Ishikawa (cell line): Measurements from ENCODE around the gene TJAP1.

Source experiments
- CEBPB ChIP-seq: IDR thresholded peaks from 2 replicates; pipeline ENCODE4 v1.6.1; 2012
- CREB1 ChIP-seq: IDR thresholded peaks from 2 replicates; pipeline ENCODE4 v1.6.1; 2012; ENCODE audit warnings: low read depth
- EGR1 ChIP-seq: IDR thresholded peaks from 2 replicates; pipeline ENCODE4 v1.6.1; 2012
- EP300 ChIP-seq: IDR thresholded peaks from 2 replicates; pipeline ENCODE4 v1.6.1; 2012; ENCODE audit warnings: borderline replicate concordance
- FOXM1 ChIP-seq: IDR thresholded peaks from 2 replicates; pipeline ENCODE4 v1.6.1; 2012; ENCODE audit warnings: low read depth, borderline replicate concordance
- NFIC ChIP-seq: IDR thresholded peaks from 2 replicates; pipeline ENCODE4 v1.6.1; 2012
- RAD21 ChIP-seq: IDR thresholded peaks from 2 replicates; pipeline ENCODE4 v1.6.1; 2012; ENCODE audit warnings: low read depth
- TAF1 ChIP-seq: IDR thresholded peaks from 2 replicates; pipeline ENCODE4 v1.6.1; 2012; ENCODE audit warnings: low read depth, mild to moderate bottlenecking
- TCF12 ChIP-seq: IDR thresholded peaks from 2 replicates; pipeline ENCODE4 v1.6.1; 2012; ENCODE audit warnings: low read depth
- TEAD4 ChIP-seq: IDR thresholded peaks from 2 replicates; pipeline ENCODE4 v1.6.1; 2012
- YY1 ChIP-seq: IDR thresholded peaks from 2 replicates; pipeline ENCODE4 v1.6.1; 2012; ENCODE audit warnings: low read depth
- ZBTB7A ChIP-seq: IDR thresholded peaks from 2 replicates; pipeline ENCODE4 v1.6.1; 2012; ENCODE audit warnings: low read depth
- TF ChIP-seq, protein P1 (sequence below): IDR thresholded peaks from 2 replicates; pipeline ENCODE4 v1.6.1; 2012
- TF ChIP-seq, protein P2 (sequence below): IDR thresholded peaks from 2 replicates; pipeline ENCODE4 v1.6.1; 2012; ENCODE audit warnings: low read depth, mild to moderate bottlenecking
- TF ChIP-seq, protein P3 (sequence below): IDR thresholded peaks from 2 replicates; pipeline ENCODE4 v1.6.1; 2012

The TJAP1 gene

DNA sequence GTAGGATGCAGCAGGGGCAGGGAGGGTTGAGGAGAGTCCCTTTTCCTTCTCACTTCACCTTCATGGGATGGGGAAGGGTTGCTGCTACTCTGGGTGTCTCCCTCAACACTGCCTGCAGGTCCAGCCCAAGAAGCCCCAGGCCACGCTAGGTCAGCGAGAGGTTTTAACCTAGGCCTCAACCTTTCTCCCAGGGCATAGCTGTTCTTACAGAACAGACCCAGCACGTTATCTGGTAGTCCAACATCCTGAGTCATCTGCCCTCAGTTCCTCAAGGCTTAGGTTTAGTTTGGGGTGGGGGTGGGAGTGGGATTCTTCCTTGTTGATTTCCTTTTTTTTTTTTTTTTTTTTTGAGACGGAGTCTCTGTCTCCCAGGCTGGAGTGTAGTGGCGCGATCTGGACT, 17.0 kb downstream of the TJAP1 start:
- no peak for TF ChIP-seq CREB1
- no peak for TF ChIP-seq NFIC
- TF ChIP-seq FOXM1: no peak
- no peak for TF ChIP-seq RAD21
- TF ChIP-seq ZBTB7A: no peak
- TF ChIP-seq YY1: no peak
- TF ChIP-seq, protein P1, sequence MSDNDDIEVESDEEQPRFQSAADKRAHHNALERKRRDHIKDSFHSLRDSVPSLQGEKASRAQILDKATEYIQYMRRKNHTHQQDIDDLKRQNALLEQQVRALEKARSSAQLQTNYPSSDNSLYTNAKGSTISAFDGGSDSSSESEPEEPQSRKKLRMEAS: no peak
- no peak for TF ChIP-seq TCF12
- TF ChIP-seq EGR1: no peak
- TF ChIP-seq, protein P2, sequence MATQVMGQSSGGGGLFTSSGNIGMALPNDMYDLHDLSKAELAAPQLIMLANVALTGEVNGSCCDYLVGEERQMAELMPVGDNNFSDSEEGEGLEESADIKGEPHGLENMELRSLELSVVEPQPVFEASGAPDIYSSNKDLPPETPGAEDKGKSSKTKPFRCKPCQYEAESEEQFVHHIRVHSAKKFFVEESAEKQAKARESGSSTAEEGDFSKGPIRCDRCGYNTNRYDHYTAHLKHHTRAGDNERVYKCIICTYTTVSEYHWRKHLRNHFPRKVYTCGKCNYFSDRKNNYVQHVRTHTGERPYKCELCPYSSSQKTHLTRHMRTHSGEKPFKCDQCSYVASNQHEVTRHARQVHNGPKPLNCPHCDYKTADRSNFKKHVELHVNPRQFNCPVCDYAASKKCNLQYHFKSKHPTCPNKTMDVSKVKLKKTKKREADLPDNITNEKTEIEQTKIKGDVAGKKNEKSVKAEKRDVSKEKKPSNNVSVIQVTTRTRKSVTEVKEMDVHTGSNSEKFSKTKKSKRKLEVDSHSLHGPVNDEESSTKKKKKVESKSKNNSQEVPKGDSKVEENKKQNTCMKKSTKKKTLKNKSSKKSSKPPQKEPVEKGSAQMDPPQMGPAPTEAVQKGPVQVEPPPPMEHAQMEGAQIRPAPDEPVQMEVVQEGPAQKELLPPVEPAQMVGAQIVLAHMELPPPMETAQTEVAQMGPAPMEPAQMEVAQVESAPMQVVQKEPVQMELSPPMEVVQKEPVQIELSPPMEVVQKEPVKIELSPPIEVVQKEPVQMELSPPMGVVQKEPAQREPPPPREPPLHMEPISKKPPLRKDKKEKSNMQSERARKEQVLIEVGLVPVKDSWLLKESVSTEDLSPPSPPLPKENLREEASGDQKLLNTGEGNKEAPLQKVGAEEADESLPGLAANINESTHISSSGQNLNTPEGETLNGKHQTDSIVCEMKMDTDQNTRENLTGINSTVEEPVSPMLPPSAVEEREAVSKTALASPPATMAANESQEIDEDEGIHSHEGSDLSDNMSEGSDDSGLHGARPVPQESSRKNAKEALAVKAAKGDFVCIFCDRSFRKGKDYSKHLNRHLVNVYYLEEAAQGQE: no peak
- no peak for TF ChIP-seq EP300
- TF ChIP-seq CEBPB: no peak
- TF ChIP-seq, protein P3, sequence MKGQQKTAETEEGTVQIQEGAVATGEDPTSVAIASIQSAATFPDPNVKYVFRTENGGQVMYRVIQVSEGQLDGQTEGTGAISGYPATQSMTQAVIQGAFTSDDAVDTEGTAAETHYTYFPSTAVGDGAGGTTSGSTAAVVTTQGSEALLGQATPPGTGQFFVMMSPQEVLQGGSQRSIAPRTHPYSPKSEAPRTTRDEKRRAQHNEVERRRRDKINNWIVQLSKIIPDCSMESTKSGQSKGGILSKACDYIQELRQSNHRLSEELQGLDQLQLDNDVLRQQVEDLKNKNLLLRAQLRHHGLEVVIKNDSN: no peak
- TF ChIP-seq TEAD4: no peak
- no peak for TF ChIP-seq TAF1

DNA sequence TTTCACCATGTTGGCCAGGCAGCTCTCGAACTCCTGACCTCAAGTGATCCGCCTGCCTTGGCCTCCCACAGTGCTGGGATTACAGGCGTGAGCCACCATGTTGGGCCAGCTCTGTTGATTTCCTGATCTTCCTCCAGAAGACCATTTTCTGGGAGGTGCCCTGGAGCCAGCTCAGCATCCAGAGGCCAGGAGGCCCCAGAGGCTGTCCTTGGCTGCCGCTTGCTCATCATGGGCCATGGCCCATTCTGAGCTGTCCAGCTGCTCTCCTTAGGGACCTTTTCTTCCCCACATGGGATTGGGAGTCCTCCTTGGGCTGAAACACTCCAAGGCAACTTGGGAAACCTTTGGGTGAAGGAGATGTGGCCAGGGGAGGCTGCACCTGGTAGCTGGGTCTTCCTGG, 17.4 kb downstream of the TJAP1 start:
- TF ChIP-seq EGR1: no peak
- TF ChIP-seq EP300: no peak
- no peak for TF ChIP-seq ZBTB7A
- TF ChIP-seq CREB1: no peak
- TF ChIP-seq, protein P3: no peak
- TF ChIP-seq TCF12: no peak
- TF ChIP-seq RAD21: no peak
- TF ChIP-seq, protein P2: no peak
- TF ChIP-seq, protein P1: no peak
- no peak for TF ChIP-seq YY1
- no peak for TF ChIP-seq TEAD4
- TF ChIP-seq FOXM1: no peak
- TF ChIP-seq TAF1: no peak
- TF ChIP-seq NFIC: no peak
- TF ChIP-seq CEBPB: no peak

DNA sequence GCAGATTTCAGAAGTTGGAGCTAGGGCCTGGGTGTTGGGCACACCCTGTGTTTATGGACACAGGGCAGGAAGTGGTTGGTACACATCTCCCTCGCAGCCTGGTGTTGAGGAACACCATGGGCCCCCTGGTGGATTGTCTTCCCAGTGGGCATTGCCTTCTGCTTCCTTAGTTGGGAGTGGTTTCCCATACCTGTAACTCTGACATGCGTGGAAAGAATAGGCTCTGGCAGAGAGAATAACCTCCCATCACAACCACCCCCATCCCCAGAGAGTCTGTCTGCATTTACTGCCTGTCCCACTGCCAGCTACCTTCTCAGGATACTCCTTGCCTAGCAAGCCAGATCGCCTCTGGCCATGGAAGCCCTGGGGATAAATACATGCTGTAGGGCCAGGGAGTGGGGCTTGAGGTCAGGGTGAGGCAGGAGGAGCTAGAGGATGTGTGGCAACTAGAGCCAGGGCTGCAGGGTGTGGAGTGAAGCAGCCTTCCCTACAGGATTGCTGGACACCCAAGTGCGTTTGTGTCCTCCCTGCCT, 18.1 kb downstream of the TJAP1 start:
- TF ChIP-seq RAD21 (no peak; the same call in 1 of the 2 replicates), ZBTB7A (no peak), TAF1 (no peak), TCF12 (no peak), FOXM1 (no peak), TEAD4 (no peak), YY1 (no peak), EP300 (no peak), NFIC (no peak), EGR1 (no peak)
- TF ChIP-seq, protein P3: no peak
- TF ChIP-seq, protein P1: no peak

DNA sequence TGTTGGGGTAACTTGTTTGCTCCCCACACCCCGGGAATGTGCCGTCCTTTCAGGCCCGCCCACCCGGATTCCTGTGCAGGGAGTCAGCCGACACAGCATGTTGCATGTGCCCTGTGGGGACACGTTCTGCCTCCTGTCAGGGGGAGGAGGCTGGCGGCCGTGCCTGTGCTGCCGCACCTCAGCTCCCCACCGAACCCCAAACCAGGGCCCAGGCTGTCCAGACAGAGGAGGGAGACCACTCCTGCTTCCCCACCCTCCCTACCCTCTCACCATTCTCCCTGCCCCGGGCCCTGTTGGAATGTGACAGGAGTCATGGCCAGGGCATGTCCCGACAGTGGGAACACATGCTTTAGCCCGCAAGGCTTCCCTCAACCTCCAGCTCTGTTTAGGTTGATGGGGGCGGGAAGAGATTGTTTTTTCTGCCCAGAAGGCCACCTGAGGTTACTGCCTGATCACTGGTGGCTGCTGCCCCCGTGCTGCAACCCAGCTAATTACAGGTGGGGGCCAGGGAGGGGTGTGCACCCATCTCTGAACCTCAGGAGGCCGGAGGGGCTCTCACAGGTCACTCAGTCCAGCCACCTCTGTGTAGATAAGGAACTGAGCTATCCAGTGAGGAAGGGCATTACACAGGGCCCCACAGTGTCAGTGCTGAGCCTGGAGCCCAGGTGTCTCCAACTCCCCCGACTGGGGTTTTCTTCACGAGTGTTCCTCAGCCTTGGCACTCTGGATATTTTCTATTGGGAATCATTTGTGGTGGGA, 19.2 kb downstream of the TJAP1 start:
- TF ChIP-seq RAD21 (peak; percentile 72), TAF1 (no peak), TEAD4 (peak; percentile 83)
- TF ChIP-seq, protein P1: peak; percentile 79
- TF ChIP-seq, protein P3: no peak

DNA sequence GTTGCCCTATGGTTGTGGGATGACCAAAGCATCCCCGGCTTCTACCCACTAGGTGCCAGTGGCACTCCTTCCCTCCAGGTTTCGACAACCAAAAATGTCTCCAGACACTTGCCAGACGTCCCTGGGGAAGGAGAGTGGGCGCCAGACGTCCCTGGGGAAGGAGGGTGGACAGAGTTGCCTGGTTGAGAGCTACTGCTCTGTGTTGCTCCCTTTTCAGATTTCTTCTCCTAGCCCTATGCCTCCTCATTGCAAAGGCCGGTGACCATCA, 19.7 kb downstream of the TJAP1 start:
- TF ChIP-seq, protein P3: no peak
- TF ChIP-seq, protein P1: no peak
- TF ChIP-seq TCF12 (no peak), TEAD4 (no peak), NFIC (no peak), CEBPB (no peak), FOXM1 (no peak), EP300 (no peak)
